ENCODE data around the gene KIF26B.

Gene KIF26B

DNA sequence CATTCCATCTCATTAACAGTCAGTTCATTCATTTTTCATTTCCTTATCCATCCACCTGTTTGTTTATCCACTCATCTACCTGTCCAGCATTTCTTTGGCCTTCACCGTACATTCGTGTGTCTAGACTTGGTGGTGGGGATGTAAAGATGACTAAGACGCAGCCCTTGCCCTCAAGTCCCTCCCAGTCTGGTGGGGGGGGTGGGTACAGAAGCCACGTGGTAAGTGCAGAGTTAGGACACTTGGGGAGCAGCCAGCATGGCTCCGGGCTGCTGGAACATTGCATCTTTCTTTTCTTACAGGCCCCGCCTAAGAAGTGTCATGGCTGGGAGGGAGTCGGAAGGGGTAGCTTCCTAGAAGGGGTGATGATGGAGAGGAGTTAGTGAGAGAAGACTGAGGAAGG is 17.2 kb downstream of the KIF26B start:
- DNase-seq (ENCODE audit: low read depth in 2 of 2) = no peak

DNA sequence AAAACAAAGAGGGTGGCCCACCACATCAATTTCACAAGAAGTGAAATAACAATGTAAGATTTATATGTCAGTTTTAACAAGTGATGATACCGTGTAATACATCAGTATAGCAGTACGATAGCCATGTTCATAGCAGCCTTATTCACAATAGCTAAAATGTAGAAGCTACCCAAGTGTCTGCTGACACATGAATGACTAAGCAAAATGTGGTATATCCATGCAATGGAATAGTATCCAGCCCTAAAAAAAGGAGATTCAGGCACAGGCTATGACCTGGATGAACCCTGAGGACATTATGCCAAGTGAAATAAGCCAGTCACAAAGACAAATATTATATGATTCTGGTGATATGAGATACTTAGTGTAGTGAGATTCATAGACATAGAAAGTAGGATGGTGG is 18.0 kb downstream of the KIF26B start:
- DNase-seq (ENCODE audit: low read depth in 2 of 2) = no peak

DNA sequence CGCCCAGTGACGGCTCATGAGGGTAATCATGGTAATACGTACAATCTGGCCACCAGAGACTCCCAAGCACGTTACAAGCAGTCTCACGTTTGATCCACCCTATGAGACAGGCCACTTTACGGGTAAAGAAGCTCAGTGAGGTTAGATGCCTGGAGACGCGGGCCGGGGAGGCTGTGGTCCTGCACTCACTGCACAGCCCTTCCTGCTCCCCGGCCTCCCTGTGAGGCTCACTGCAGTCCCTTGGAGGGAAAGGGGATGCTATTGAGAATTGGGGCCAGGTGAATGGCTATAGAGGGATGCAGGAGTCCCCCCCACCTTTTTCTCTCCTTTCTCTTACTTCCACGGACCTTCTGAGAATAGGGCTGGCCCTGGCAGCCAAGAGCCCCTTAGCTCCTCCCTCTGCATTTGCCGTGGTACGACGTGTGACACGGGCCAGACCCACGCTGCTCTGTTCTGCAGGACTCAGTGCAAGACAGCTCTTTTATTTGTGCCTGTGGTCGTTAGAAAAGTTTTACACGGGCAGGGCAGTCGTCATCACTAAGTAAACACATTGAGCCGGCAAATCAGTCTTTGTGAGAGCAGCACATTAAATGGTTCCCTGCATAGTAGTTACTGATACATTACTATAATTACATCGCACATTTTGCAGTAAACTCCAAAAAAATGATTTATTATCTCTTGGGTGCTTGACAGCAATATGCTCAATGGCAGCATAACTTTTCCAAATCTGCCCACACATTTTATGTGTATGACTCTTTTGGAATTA is 18.8 kb downstream of the KIF26B start:
- no peak for DNase-seq (ENCODE audit: low read depth in 2 of 2)

DNA sequence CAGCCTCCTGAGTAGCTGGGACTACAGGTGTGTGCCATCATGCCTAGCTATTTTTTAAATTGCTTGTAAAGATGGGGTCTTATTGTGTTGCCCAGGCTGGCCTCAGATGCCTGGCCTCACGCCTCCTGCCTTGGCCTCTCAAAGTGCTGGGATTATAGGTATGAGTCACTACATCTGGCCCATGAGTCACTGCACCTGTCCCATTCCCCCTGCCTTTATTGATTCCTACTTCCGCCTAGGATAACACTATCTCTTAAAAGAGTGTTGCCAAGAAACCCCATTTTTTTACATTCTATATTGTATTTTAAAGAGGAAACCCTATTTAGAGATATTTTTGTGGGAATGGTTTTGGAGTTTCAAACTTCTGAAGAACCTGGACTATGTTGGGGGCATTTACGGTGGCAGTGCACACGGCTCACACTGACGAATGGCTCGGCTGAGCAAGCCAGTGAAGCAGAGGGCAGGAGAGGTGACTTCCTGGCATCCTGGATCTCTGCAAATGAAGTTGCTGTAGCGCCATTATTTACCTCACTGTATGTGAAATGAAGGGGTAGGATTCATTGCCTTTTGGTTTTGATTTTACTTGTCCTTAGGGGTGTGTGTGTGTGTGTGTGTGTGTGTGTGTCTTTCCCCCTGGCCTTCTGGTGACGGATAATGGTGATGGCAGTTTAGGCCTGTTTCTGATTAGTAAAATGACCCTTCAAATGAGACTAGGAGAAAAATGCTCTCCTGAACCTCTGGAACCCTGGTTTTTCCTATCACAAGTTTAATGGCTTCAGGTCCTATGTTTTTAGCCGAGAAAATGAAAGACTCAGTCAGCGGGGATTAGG is 22.5 kb downstream of the KIF26B start:
- no peak for DNase-seq (ENCODE audit: low read depth in 2 of 2)

DNA sequence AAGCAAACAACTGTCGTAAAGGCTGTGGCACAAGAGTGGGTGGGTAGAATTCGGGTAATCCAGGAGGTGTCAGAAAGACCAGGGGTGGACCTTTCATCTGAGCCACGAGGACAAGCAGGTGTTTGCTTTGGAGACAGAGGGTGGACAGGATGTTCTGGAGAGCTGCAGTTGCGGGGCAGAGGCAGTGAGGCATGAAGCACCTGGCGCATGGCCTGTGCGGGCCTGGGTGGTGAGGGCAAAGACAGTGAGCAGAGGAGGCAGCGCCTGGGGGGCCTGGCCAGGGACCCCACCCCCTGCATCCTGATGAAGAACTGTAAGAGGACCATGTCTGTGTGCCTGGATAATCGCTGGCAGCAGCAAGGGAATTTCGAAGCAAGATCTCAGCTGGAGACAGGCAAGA is 24.9 kb downstream of the KIF26B start:
- no peak for DNase-seq (ENCODE audit: low read depth in 2 of 2)

DNA sequence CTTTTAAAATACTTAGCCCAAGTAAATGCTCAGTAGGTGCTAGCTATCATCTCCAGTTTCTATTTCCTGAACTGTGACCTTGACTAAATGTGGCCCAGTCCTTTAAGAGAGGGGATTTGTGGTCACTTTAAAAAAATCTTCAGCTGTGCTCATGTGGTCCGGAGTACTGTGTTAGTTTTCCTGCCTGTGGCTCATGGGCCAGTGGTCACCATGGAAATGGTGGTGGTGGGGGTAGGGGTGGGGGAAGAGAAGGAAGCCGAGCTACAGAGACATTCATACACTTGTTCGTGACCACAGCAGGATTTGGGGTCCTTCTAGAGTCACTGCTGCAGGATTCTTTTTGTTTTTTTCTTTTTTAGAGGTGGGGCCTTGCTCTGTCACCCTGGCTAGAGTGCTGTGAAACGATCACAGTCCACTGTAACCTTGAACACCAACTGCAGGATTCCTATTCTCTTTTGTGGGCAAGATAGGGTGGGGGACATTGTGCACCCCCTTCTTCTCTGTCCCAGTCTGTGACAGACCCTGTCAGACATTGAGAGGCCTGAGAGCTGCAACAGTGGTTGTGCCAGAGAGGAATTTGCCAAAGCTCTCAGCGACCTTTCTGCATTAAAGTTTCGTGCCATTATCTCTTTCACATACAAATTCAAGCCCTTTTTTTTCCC is 25.8 kb downstream of the KIF26B start:
- DNase-seq (ENCODE audit: low read depth in 2 of 2) = no peak

DNA sequence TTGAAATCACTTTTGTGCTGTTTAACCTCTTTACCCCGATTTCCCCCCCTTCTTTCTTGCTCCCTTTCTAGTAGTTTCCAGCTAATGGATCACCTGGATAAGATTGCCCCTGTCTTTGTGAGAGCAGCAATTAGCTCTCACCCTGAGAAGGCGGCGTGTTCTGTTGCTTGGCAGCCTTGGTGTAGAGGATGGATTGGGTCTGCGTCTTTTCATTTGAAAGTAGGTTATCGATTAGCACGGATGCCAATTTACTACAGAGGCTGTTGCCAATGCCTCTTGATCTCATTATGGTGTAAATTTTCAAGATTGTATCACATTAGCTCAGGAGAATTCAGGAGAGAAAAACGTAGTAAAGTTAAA is 26.4 kb downstream of the KIF26B start:
- no peak for DNase-seq (ENCODE audit: low read depth in 2 of 2)

DNA sequence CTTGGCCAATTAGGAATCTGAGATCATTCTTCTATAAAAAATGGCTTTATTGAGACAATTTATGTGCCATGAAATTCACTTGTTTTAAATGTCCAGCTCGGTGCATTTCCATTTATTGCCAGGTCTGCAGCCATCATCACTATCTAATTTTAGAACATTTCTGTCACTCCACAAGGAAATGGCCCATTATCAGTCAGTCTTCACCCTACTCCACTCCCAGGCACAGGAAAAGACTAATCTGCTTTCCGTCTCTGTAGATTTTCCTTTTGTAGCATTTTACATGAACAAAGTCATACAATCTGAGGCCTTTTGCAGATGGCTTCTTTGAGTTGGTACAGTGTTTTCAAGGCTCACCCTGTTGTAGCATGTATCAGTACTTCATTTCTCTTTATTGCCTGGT is 27.2 kb downstream of the KIF26B start:
- no peak for DNase-seq (ENCODE audit: low read depth in 2 of 2)

DNA sequence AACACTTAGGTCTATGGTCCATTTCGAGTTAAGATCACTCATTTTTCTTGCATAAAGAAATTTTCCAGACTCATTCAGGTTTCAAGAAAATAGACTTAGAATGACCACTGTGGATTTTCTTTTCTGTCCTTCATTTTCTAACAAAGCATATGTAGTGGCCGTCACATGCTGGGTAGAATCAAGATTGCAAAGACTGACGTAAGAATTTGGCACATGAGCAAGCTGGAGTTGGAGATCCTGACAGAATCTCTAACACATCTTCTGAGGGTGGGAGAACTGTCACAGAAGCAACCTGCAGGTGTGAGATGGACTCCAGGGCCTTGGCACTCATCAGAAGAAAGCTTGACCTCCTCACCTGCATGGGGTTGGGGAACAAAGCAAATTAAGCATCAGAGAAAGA is 28.6 kb downstream of the KIF26B start:
- DNase-seq (ENCODE audit: low read depth in 2 of 2) = no peak

DNA sequence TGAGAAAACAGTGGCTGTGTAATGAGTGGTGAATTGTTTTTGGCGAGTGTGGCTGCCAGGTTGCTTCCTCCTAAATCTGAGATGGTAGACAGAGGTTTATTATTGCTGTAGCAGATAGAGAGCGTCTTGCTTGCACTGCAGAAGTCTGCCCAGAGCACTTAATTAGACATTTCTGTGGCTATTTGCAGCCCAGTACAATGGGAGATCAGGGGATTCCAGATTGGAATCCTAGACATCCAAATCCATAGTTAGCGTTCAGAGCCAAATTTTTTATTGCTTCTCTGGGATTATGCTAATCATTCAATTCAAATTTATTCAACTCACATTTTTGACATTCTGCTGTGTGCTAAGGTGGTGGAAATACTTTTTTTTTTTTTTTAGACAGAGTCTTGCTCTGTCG is 30.0 kb downstream of the KIF26B start:
- no peak for DNase-seq (ENCODE audit: low read depth in 2 of 2)

DNA sequence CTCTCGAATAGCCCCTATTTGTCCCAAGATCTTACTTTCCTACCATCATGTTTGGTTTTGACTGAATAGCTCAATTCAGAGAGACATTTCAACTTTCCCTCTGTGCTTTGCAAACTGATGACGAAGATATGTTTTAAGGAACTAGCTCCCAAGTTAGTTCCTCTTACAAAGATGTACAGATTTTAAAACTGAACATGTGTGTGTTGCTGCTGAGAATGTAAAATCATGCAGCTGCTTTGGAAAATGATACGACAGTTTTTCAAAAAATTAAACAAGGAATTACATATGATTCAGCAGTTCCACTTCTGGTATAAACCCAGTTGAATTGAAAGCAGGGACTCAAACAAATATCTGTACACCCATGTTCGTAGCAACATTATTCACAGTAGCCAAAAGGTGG is 33.6 kb downstream of the KIF26B start:
- DNase-seq (ENCODE audit: low read depth in 2 of 2) = no peak

DNA sequence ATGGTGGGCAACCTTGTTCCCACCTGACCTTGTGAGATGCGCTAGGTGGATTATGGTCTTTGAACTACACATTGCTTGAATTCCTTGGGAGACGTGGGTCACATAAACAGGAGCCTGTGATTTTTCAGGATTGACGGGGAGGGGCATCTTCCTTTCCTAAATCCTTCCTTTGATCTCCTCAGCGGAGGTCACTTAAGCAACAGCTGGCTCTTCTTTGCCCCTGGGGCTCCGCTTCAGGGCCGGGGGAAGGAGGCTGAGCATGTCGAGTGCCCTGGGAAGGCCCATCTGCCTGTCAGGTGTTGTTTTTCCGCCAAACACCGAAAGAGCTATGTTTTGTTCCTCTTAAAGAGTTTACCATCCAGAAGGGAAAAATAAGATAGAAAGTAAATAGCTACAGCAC is 40.6 kb downstream of the KIF26B start:
- no peak for DNase-seq (ENCODE audit: low read depth in 2 of 2)

DNA sequence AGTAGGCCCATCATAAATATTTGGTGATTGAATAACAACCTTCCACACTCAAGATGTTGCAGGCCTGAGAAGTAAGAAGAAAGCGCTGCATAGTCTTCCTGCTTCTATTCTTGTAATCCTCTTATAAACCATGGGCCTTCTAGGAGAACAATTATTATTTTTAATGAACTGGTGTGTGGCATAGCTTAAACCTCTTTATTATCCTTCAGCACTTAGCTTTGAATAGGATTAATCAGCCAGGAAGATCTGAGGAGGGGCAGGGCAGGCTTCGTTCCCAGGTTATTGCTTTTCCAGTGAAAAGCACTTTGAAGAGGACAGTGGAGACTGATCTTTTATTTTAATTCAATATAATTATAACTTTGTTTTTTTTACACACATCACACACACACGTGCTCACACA is 42.3 kb downstream of the KIF26B start:
- DNase-seq (ENCODE audit: low read depth in 2 of 2) = no peak

DNA sequence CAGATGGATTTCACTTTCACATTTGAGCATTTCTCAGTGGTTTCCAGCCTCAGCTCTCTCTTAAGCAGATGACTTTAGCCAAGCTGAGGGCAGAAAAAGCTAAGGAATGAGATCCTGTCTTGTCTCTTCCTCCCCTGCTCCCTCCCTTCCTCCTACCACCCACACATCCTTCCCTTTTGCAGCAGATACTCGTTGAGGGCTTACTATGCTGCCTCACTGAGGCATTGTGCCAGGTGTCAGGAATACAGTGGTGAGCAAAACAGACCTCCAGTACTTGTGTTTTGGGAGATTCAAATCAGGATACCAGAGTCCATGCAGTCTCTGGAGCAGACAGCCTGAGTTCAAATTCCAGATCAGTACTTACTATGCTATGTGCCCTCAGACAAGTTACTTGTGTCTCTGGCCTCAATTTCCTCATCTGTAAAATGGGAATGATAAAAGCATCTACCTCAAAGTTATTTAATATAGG is 43.2 kb downstream of the KIF26B start:
- DNase-seq (ENCODE audit: low read depth in 2 of 2) = no peak

DNA sequence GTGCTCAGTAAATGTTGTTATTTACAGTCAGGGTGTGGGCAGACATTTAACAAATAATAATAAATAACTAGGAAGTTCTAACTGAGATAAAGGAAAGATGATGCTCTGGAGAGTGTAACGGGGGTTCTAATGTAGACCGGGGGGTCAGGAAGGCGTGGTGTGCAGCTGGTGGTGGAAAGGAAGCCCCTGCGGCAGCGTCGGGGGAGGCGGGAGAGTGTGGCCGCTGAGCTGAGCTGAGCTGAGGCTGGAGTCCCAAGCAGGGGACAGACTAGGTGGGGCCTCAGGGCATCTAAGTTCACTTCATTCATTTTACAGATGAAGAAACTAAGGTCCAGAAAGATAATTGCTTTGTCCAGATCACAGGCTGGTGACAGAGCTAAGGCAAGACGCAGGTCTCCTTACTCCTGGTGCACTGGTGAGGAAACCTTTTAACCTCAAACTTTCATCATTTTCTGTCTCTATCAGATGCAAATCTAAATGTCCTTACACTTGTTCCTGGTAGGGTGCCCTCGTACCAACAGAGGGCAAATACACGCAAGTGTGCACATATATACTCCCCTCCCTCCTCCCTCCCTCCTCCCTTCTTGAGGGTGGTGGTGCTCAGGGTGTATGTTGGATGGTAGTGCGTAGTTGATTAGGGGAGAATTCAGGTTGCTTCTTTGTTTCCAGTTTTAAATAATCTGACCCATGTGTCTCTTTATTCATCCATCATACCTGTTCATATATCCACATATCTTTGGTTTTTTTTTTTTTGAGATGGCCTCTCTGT is 44.1 kb downstream of the KIF26B start:
- DNase-seq (ENCODE audit: low read depth in 2 of 2) = no peak

DNA sequence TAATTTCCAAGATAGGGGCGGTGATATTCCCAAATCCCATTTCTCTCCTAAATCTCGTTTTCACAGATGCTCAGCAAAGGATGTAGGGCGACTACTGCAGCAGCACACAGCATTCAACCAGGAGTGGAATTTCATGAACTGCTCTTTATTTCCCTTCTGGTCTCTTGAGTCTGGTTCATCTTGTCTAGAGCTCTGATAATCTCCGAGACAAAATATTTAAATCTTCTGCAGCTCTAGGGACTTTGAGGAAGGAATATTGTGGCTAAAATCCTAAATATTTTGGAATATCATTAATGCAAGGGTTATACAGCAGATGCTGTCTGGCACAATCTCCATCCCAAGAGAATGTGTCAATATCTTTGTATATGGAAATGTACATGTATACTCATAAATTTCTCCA is 45.4 kb downstream of the KIF26B start:
- DNase-seq (ENCODE audit: low read depth in 2 of 2) = no peak

DNA sequence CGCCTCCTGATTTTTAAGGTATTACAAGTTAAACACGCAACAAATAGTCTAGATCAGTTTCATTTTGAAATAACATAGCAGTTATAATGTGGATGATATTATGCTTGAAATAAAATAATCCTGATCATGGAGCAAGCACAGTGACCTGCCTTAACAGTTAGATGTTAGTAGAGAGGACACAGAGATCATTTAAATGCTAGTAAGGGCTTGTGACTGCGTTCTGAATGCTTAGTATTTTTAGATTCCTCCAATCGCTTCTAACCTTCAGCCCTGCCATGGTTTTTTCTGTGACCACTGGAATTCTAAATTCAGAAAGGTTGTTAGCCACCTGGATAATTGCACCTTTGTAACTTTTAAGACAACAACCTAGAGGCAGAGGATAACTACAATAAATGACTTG is 46.4 kb downstream of the KIF26B start:
- DNase-seq (ENCODE audit: low read depth in 2 of 2) = no peak

DNA sequence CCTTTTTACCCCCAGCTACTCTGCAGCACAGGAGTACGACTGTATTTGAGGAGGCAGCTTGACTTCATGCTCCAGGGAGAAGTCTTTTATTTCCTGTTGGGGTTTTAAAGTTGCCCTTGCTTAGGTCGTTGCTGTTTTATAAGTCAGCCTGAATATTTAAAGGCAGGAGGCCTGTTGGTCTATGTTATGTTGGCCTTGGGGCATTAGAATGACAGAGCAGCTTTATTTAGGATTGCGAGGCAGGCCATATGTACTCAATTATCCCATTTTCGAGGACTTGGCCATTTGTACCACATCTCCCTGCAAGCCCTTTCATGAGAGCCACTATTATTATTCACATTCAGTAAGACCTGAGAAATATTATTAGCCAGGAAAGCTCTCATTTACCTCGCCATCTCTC is 47.0 kb downstream of the KIF26B start:
- DNase-seq (ENCODE audit: low read depth in 2 of 2) = no peak

DNA sequence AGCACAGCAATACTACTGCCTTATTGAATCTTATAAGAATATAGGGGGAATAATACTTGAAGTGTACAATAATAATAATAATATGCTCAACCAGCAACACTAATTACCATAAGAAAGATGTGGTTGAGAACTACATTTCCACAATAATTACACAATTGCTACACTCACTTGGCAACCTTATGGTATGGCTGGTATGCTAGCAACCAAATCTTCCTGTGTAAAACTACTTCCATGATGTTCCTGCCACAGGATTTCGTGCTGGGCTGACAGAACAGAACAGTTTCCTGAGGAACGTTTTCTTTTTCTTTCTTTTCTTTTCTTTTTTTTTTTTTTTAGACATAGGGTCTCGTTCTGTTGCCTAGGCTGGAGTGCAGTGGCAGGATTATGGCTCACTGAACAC is 50.6 kb downstream of the KIF26B start:
- DNase-seq (ENCODE audit: low read depth in 2 of 2) = no peak

DNA sequence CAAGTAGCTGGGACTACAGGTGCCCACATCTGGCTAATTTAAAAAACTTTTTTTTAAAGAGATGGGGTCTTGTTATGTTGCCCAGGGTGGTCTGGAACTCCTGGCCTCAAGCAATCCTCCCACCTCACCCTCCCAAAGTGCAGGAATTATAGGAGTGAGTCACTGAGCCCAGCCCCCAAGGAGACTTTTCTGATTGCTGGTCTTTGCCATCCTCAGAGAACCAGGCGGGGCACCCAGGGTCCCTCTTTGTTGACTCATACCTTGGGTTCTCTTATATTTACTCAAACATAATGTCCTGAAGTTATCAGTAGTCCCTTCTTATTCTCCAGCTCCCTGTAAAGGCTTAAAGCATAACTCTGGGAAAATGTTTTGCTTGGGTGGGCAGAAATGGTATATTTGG is 51.1 kb downstream of the KIF26B start:
- no peak for DNase-seq (ENCODE audit: low read depth in 2 of 2)

DNA sequence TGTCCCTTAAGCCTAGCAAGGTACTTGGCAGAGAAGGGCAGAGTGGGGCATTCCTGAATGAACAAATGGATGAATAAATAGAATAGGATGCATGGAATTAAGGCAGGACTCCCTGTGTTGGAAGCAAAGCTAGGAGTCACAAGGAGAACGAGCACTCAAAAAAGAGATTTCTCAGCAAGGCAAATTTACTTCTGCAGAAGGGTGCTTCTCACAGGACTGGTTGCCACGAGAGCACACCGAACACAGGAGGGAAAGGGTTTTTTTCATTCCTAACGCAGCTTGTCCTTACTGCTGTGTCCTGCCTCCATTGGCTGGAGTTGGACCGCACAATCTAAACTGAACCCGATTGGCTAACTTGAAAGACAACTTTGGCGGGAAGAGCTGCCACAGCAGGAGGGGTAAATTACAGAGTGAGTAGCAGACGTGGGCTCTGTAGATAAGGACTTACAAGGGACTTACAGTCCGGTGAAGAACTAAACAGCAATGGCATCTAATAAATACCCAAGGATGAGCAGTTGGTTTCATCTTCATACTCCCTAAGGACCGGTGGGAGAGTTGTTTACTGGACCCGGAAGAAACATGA is 52.4 kb downstream of the KIF26B start:
- DNase-seq (ENCODE audit: low read depth in 2 of 2) = no peak

DNA sequence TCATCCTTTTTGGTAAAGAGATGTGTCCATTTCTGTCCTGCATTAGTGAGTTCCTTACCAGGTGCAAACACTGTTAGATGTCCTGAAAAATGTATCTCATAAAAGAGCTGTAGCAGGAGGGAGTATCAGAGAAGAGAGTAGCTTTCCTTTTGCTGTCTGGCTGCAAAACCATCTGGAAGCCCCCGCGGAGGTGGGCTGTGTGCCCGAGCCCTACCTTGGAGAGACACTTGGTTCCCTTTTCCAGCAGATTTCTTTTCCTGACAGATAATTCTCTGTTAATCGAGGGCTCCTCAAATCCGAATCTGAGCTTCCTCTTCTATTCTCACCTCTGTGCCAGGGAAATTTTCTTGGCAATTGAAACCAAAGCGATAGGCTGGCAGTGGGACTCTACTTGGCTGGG is 53.0 kb downstream of the KIF26B start:
- DNase-seq (ENCODE audit: low read depth in 2 of 2) = no peak

Data from stimulated activated CD8-positive, alpha-beta memory T cell treated with anti-CD3 and anti-CD28 coated beads, Interleukin-15, amount 100 ng/mL, for 4 hours (primary cell).